Measurements from ENCODE around the gene CYP26C1. TPM values are rescaled to one million over a fixed set of nuclear protein-coding genes. Genes with fewer than 3 reads are reported as not detected.

Gene CYP26C1
- total RNA-seq, 1 donor from 2014 or later: not detected

GRCh38 chr10:93079663-93080349, 19.2 kb downstream of the CYP26C1 start:
- Mint-ChIP-seq H3K27ac (ENCODE audit: unreplicated experiment) (no peak overlapping the region), H3K4me3 (ENCODE audit: unreplicated experiment) (peak overlapping the region; percentile 36), H3K4me1 (ENCODE audit: unreplicated experiment) (peaks cover 26% of the 10 kb centered on the region), H3K9me3 (ENCODE audit: unreplicated experiment) (no peaks in the 10 kb centered on the region), H3K27me3 (ENCODE audit: unreplicated experiment) (peaks cover 19% of the 10 kb centered on the region), H3K36me3 (ENCODE audit: unreplicated experiment) (no peaks in the 10 kb centered on the region)
- peak; percentile 48 for DNase-seq (ENCODE audit: extremely low spot score, unreplicated experiment)
- no peak for TF ChIP-seq CTCF (IDR thresholded peaks at IDR 0.05)

GRCh38 chr10:93080350-93081046, 19.9 kb downstream of the CYP26C1 start:
- TF ChIP-seq CTCF (IDR thresholded peaks at IDR 0.05): peak; percentile 90
- H3K36me3 Mint-ChIP-seq (ENCODE audit: unreplicated experiment): no peaks in the 10 kb centered on the region
- no peaks in the 10 kb centered on the region for H3K9me3 Mint-ChIP-seq (ENCODE audit: unreplicated experiment)
- peak overlapping the region; percentile 36 for H3K4me3 Mint-ChIP-seq (ENCODE audit: unreplicated experiment)
- peak; percentile 87 for DNase-seq (ENCODE audit: extremely low spot score, unreplicated experiment)
- peak overlapping the region; percentile 8 for H3K27ac Mint-ChIP-seq (ENCODE audit: unreplicated experiment)
- H3K27me3 Mint-ChIP-seq (ENCODE audit: unreplicated experiment): peaks cover 12% of the 10 kb centered on the region
- peaks cover 21% of the 10 kb centered on the region for H3K4me1 Mint-ChIP-seq (ENCODE audit: unreplicated experiment)

- no peaks in the 10 kb centered on the region for H3K9me3 Mint-ChIP-seq (ENCODE audit: unreplicated experiment)
- TF ChIP-seq CTCF (IDR thresholded peaks at IDR 0.05): no peak
- peaks cover 7% of the 10 kb centered on the region for H3K27me3 Mint-ChIP-seq (ENCODE audit: unreplicated experiment)
- H3K4me1 Mint-ChIP-seq (ENCODE audit: unreplicated experiment): peaks cover 21% of the 10 kb centered on the region
- no peaks in the 10 kb centered on the region for H3K36me3 Mint-ChIP-seq (ENCODE audit: unreplicated experiment)
- no peak overlapping the region for H3K4me3 Mint-ChIP-seq (ENCODE audit: unreplicated experiment)
- no peak overlapping the region for H3K27ac Mint-ChIP-seq (ENCODE audit: unreplicated experiment)
- peak; percentile 38 for DNase-seq (ENCODE audit: extremely low spot score, unreplicated experiment)
Observed at GRCh38 chr10:93081318-93081717, 20.7 kb downstream of the CYP26C1 start.

- Mint-ChIP-seq H3K36me3 (ENCODE audit: unreplicated experiment) (no peaks in the 10 kb centered on the region), H3K4me3 (ENCODE audit: unreplicated experiment) (no peak overlapping the region), H3K27me3 (ENCODE audit: unreplicated experiment) (peaks cover 3% of the 10 kb centered on the region), H3K27ac (ENCODE audit: unreplicated experiment) (no peak overlapping the region), H3K4me1 (ENCODE audit: unreplicated experiment) (peaks cover 18% of the 10 kb centered on the region), H3K9me3 (ENCODE audit: unreplicated experiment) (no peaks in the 10 kb centered on the region)
- no peak for TF ChIP-seq CTCF (IDR thresholded peaks at IDR 0.05)
- peak; percentile 66 for DNase-seq (ENCODE audit: extremely low spot score, unreplicated experiment)
Observed at GRCh38 chr10:93081834-93082233, 21.2 kb downstream of the CYP26C1 start.
